K562 (cell line): ENCODE results near the gene LRRC70. TPM values are rescaled to one million over a fixed set of nuclear protein-coding genes. Genes with fewer than 3 reads are reported as not detected.

Experiments used
- ATAC-seq: fragments of 200-7000 bp; cut with Tn5 transposase; 3 replicates; pipeline ENCODE4 v1.9.1; 2020; ENCODE audit warnings: moderate library complexity
- BruUV-seq: library from RNA; stranded (reverse); fragments of 400-500 nt; replicated peaks from 2 replicates; lab custom pipeline; 2021; lab: Mats Ljungman, UMichigan
- CTCF ChIA-PET: fragments of 300-600 bp; formaldehyde crosslinking; extraction: SDS; loops from one replicate; lab custom pipeline; 2021; ENCODE audit warnings: low intra/inter-chr PET ratio; lab: Yijun Ruan, JAX
- POLR2A ChIA-PET: fragments of 300-600, 350-650 bp; sonication (Branson Sonifier 250); formaldehyde crosslinking; extraction: SDS; loops from one replicate; lab custom pipeline; 2021; ENCODE audit warnings: antibody characterized with exemption, inconsistent platforms; lab: Yijun Ruan, JAX
- DNase-seq, 4 experiments: peaks; one replicate each; pipeline versions ENCODE4 v3.0.0 to v3.0.0-alpha.2; 2011 to 2018; ENCODE audit warnings: low spot score in 3 of 4, mixed read lengths in 3 of 4; ENCODE audit errors: extremely low read depth in 1 of 4
- FAIRE-seq: peaks from 2 replicates; lab custom pipeline; 2011; peaks lifted over from hg19 to GRCh38; lab: Jason Lieb, UNC
- H2AFZ ChIP-seq: 2 replicates; pipeline ENCODE4 v1.6.0; 2011; ENCODE audit warnings: low read depth, low read length, control low read depth, inconsistent platforms
- H3K27ac ChIP-seq: fragments of 200-600 bp; 3 replicates; pipeline ENCODE4 v1.8.0; 2011; ENCODE audit warnings: low read depth, mild to moderate bottlenecking, control low read depth, inconsistent platforms, low read length, moderate library complexity, mixed read lengths; ENCODE audit errors: extremely low read depth
- H3K27me3 ChIP-seq, 2 experiments: fragments of 300-600 bp in 1 of 2; 2 replicates in 1 of 2; 3 replicates in 1 of 2; pipeline versions ENCODE4 v1.6.0 to v1.8.0; 2011; ENCODE audit warnings: inconsistent platforms in 2 of 2, low read length in 2 of 2, mild to moderate bottlenecking in 1 of 2, mixed read lengths in 1 of 2, moderate library complexity in 1 of 2; ENCODE audit not compliant: control insufficient read depth in 2 of 2, insufficient read depth in 2 of 2
- H3K36me3 ChIP-seq: fragments of 300-600 bp; 3 replicates; pipeline ENCODE4 v1.8.0; 2011; ENCODE audit warnings: mild to moderate bottlenecking, low read length, inconsistent platforms; ENCODE audit not compliant: control insufficient read depth, insufficient read depth
- H3K4me1 ChIP-seq, 2 experiments: fragments of 200-600 bp in 1 of 2; replicated peaks in 1 of 2; 2 replicates in 1 of 2; 3 replicates in 1 of 2; pipeline versions ENCODE4 v1.5.1 to v1.8.0; 2011; ENCODE audit warnings: inconsistent platforms in 2 of 2, low read length in 2 of 2, mild to moderate bottlenecking in 1 of 2, mixed read lengths in 1 of 2, moderate library complexity in 1 of 2; ENCODE audit not compliant: control insufficient read depth in 2 of 2, insufficient read depth in 2 of 2
- H3K4me2 ChIP-seq: 2 replicates; pipeline ENCODE4 v1.6.1; 2011; ENCODE audit warnings: low read length, control low read depth, inconsistent platforms, mixed read lengths; ENCODE audit not compliant: insufficient read depth
- H3K4me3 ChIP-seq: fragments of 200-600 bp; sonication (generic), shearing (Covaris generic); 2 replicates; pipeline ENCODE4 v1.5.1; 2016; ENCODE audit warnings: control low read depth, inconsistent platforms
- H3K79me2 ChIP-seq: fragments of 200-600 bp; 3 replicates; pipeline ENCODE4 v1.8.0; 2011; ENCODE audit warnings: low read length, inconsistent platforms; ENCODE audit not compliant: control insufficient read depth, insufficient read depth
- H3K9ac ChIP-seq, 2 experiments: 2 replicates each; pipeline versions ENCODE4 v1.6.0 to v1.6.1; 2011; ENCODE audit warnings: low read depth in 2 of 2, low read length in 2 of 2, control low read depth in 1 of 2, inconsistent platforms in 1 of 2, mild to moderate bottlenecking in 1 of 2, mixed read lengths in 1 of 2; ENCODE audit not compliant: insufficient read depth in 1 of 2
- H3K9me1 ChIP-seq: one replicate; pipeline ENCODE4 v1.6.0; 2011; ENCODE audit warnings: inconsistent platforms, mild to moderate bottlenecking, low read length, moderate library complexity; ENCODE audit not compliant: control insufficient read depth, insufficient read depth
- H3K9me3 ChIP-seq: replicated peaks from 2 replicates; pipeline ENCODE4 v1.5.1; 2011; ENCODE audit warnings: low read depth, low read length, inconsistent platforms; ENCODE audit not compliant: control insufficient read depth, insufficient read depth
- H4K20me1 ChIP-seq: replicated peaks from 2 replicates; pipeline ENCODE4 v1.6.1; 2011; ENCODE audit warnings: low read length, inconsistent platforms, mixed read lengths; ENCODE audit not compliant: control insufficient read depth, insufficient read depth
- C11orf30 ChIP-seq: fragments of 450-650 bp; IDR thresholded peaks from 2 replicates; pipeline ENCODE4 v1.6.1; 2016; ENCODE audit warnings: low read depth, mild to moderate bottlenecking
- CREB5 ChIP-seq: fragments of 250-450 bp; sonication (Bioruptor Pico); IDR thresholded peaks from 2 replicates; pipeline ENCODE4 v1.5.0; 2020; ENCODE audit warnings: mild to moderate bottlenecking
- KAT8 ChIP-seq: fragments of 450-650 bp; IDR thresholded peaks from 2 replicates; pipeline ENCODE4 v1.6.1; 2016; ENCODE audit warnings: low read depth, mild to moderate bottlenecking
- MAFF ChIP-seq: IDR thresholded peaks from 2 replicates; pipeline ENCODE4 v1.6.1; 2012; ENCODE audit warnings: low read length, improper control_type of control experiment
- MAFG ChIP-seq: fragments of 450-650 bp; conservative IDR thresholded peaks from 2 replicates; pipeline ENCODE4 v1.6.1; 2016; ENCODE audit warnings: missing genetic modification characterization, missing compliant biosample characterization
- MAFK ChIP-seq: IDR thresholded peaks from 2 replicates; pipeline ENCODE4 v1.6.1; 2011; ENCODE audit warnings: low read length, improper control_type of control experiment
- MCM2 ChIP-seq: fragments of 450-650 bp; IDR thresholded peaks from 2 replicates; pipeline ENCODE4 v1.6.1; 2017; ENCODE audit warnings: low read depth, mild to moderate bottlenecking
- MCM5 ChIP-seq: fragments of 450-650 bp; IDR thresholded peaks from 2 replicates; pipeline ENCODE4 v1.6.1; 2016; ENCODE audit warnings: low read depth
- PPARD ChIP-seq: fragments of 250-450 bp; sonication (Bioruptor Pico); IDR thresholded peaks from 2 replicates; pipeline ENCODE4 v1.8.0; 2022; ENCODE audit warnings: inconsistent platforms, mild to moderate bottlenecking, moderate library complexity
- RNF2 ChIP-seq: sonication (generic); IDR thresholded peaks from 2 replicates; pipeline ENCODE4 v1.6.1; 2016
- SAFB2 ChIP-seq: fragments of 200-400 bp; formaldehyde crosslinking; IDR thresholded peaks from 2 replicates; pipeline ENCODE4 v1.6.1; 2018; ENCODE audit warnings: borderline replicate concordance, low read length, low read depth, moderate library complexity; ENCODE audit not compliant: severe bottlenecking
- SMARCA4 ChIP-seq: fragments of 450-650 bp; IDR thresholded peaks from 2 replicates; pipeline ENCODE4 v1.6.1; 2016
- SNRNP70 ChIP-seq: fragments of 200-400 bp; formaldehyde crosslinking; optimal IDR thresholded peaks from 2 replicates; pipeline ENCODE3; 2017; ENCODE audit warnings: low read depth, low read length
- ZBED1 ChIP-seq: IDR thresholded peaks from 2 replicates; pipeline ENCODE4 v1.6.1; 2014
- ZNF165 ChIP-seq: fragments of 250-450 bp; sonication (Bioruptor Pico); IDR thresholded peaks from 2 replicates; pipeline ENCODE4 v1.4.0; 2020; ENCODE audit warnings: borderline replicate concordance
- ZNF316 ChIP-seq: fragments of 450-650 bp; IDR thresholded peaks from 2 replicates; pipeline ENCODE4 v1.6.1; 2016
- WGBS: fragments of 100-300 bp; shearing (Covaris generic); methylation state at CpG from one replicate; pipeline ENCODE4 v1.1.6; 2016; ENCODE audit warnings: low coverage, mixed read lengths; ENCODE audit not compliant: insufficient coverage; ENCODE audit errors: missing lambda C conversion rate; 5-methylcytosine and 5-hydroxymethylcytosine counted together
- in situ Hi-C: fragments of 300-500 bp; cut with MboI; formaldehyde crosslinking; loops from 4 replicates; pipeline ENCODE4 v1.15.0; 2018; ENCODE audit warnings: inconsistent platforms, mixed read lengths
- intact Hi-C: fragments of 100-400 bp; cut with micrococcal nuclease; formaldehyde crosslinking; loops from 2 replicates; pipeline ENCODE4 v1.14.2; 2022
- polyA plus RNA-seq, 8 experiments: library from polyadenylated mRNA; depleted of rRNA in 4 of 8; stranded (reverse) in 5 of 8; unstranded in 3 of 8; fragments of >200 nt; fragmentation: Nextera tagmentation in 2 of 8; fragmentation: Illumina TruSeq in 1 of 8; extraction: Ambion mirVana in 2 of 8; extraction: Trizol in 1 of 8; gene quantifications; 2 replicates each; pipeline versions ENCODE4 v1.2.1 to v1.2.3, GENCODE V29; 2011 to 2014; ENCODE audit warnings: inconsistent platforms in 1 of 8, missing spikeins in 1 of 8
- total RNA-seq, 7 experiments: library from RNA; depleted of rRNA in 6 of 7; stranded (reverse); fragments of >200 nt in 6 of 7; fragmentation: Illumina TruSeq in 2 of 7; extraction: Trizol in 2 of 7; gene quantifications; 2 replicates each; pipeline versions ENCODE4 v1.2.1 to v1.2.3, GENCODE V29; 2011 to 2021; ENCODE audit warnings: low replicate concordance in 1 of 7

Gene LRRC70
- total and polyA plus RNA-seq, 9 of the 15 experiments (the other 6 are each of a cell fraction or from before 2014, with no cell fraction given) = 0.21 to 2.1 (median 0.73) TPM

GRCh38 chr5:62561896-62562295, 16.7 kb upstream of the LRRC70 start:
- CTCF ChIA-PET = no interaction called here
- intact Hi-C loops = no loop called here
- Histone ChIP-seq H3K27me3 (no peaks in the 10 kb centered on the region), H3K27ac (no peak overlapping the region), H3K4me3 (no peak overlapping the region), H2AFZ (no peak overlapping the region), H3K36me3 (peaks cover 59% of the 10 kb centered on the region)
- POLR2A ChIA-PET = no interaction called here
- no peak for ATAC-seq
- TF ChIP-seq MAFK (peak; percentile 89), ZNF316 (peak; percentile 90), KAT8 (no peak), ZNF165 (no peak), PPARD (CRISPR knock-in tag) (no peak), SAFB2 (no peak), SMARCA4 (no peak), MAFF (peak; percentile 90), RNF2 (no peak), SNRNP70 (no peak), C11orf30 (peak; percentile 78), ZBED1 (no peak), CREB5 (CRISPR knock-in tag) (no peak), MCM5 (no peak), MCM2 (no peak), MAFG (tag) (peak; percentile 68)
- TF ChIP-seq, all 486 proteins: peak for 5
- Histone ChIP-seq H3K9me3 (no peaks in the 10 kb centered on the region), H3K4me1 (no peaks in the 10 kb centered on the region), H3K79me2 (no peaks in the 10 kb centered on the region), H4K20me1 (no peaks in the 10 kb centered on the region), H3K4me2 (no peak overlapping the region), H3K9ac (no peak overlapping the region), H3K9me1 (no peaks in the 10 kb centered on the region)
- no TSS peak for BruUV-seq
- DNase-seq (no peak), FAIRE-seq (no peak)
- in situ Hi-C loops = no loop called here
- WGBS = 76% methylated on average over 1 of the region's 1 CpG
